ENCODE data around the gene APOF. TPM values are rescaled to one million over a fixed set of nuclear protein-coding genes. Genes with fewer than 3 reads are reported as not detected.
"Not testable (repeated sequence)": the region's sequence is repeated elsewhere in the genome, so short reads cannot be mapped to it uniquely, and the experiment has no call there.

Gene APOF
- total and polyA plus RNA-seq, 2 donors from 2014 or later: not detected

GRCh38 chr12:56330936-56331490 is 31.6 kb downstream of the APOF start:
- intact Hi-C loops (cut with DNase I): no loop called here
- H3K9ac ChIP-seq (ENCODE audit: low read length in 3 of 3): no peak overlapping the region
- DNase-seq (no peak), FAIRE-seq (no peak)
- TF ChIP-seq CTCF (IDR thresholded peaks at IDR 0.05; ENCODE audit: borderline replicate concordance, extremely low read depth, insufficient read depth): no peak
- H3K36me3 ChIP-seq (ENCODE audit: control insufficient read depth in 2 of 3, insufficient read depth in 3 of 3, low read length in 3 of 3): peaks cover 3 to 19% (median 11%) of the 10 kb centered on the region in 3 donors
- H3K9me3 ChIP-seq (ENCODE audit: control insufficient read depth in 2 of 3, insufficient read depth in 1 of 3, low read length in 3 of 3): no peaks in the 10 kb centered on the region
- no peak overlapping the region for H3K4me3 ChIP-seq (ENCODE audit: low read length in 3 of 3)
- no peaks in the 10 kb centered on the region for H3K27me3 ChIP-seq (ENCODE audit: control insufficient read depth, insufficient read depth, low read length)
- peaks cover 0 to 7% (median 6%) of the 10 kb centered on the region in 3 donors for H3K4me1 ChIP-seq (ENCODE audit: control insufficient read depth in 2 of 3, insufficient read depth in 2 of 3, low read depth in 1 of 3, low read length in 3 of 3)
- no peak overlapping the region for H3K27ac ChIP-seq (ENCODE audit: low read depth in 2 of 2, low read length in 2 of 2)

- Histone ChIP-seq H3K9me3 (ENCODE audit: control insufficient read depth in 2 of 3, insufficient read depth in 1 of 3, low read length in 3 of 3) (no peaks in the 10 kb centered on the region), H3K4me3 (ENCODE audit: low read length in 3 of 3) (no peak overlapping the region), H3K27me3 (ENCODE audit: control insufficient read depth, insufficient read depth, low read length) (no peaks in the 10 kb centered on the region), H3K4me1 (ENCODE audit: control insufficient read depth in 2 of 3, insufficient read depth in 2 of 3, low read depth in 1 of 3, low read length in 3 of 3) (no peaks in the 10 kb centered on the region), H3K27ac (ENCODE audit: low read depth in 2 of 2, low read length in 2 of 2) (no peak overlapping the region), H3K9ac (ENCODE audit: low read length in 3 of 3) (no peak overlapping the region), H3K36me3 (ENCODE audit: control insufficient read depth in 2 of 3, insufficient read depth in 3 of 3, low read length in 3 of 3) (peaks cover 7 to 61% (median 45%) of the 10 kb centered on the region in 3 donors)
- intact Hi-C loops (cut with DNase I): no loop called here
- FAIRE-seq: no peak
- DNase-seq: no peak
- TF ChIP-seq CTCF (IDR thresholded peaks at IDR 0.05; ENCODE audit: borderline replicate concordance, extremely low read depth, insufficient read depth): no peak
Measured at GRCh38 chr12:56326533-56326932, 36.1 kb downstream of the APOF start.

GRCh38 chr12:56326126-56326525 is 36.5 kb downstream of the APOF start:
- TF ChIP-seq CTCF (IDR thresholded peaks at IDR 0.05; ENCODE audit: borderline replicate concordance, extremely low read depth, insufficient read depth): no peak
- no peaks in the 10 kb centered on the region for H3K4me1 ChIP-seq (ENCODE audit: control insufficient read depth in 2 of 3, insufficient read depth in 2 of 3, low read depth in 1 of 3, low read length in 3 of 3)
- FAIRE-seq: no peak
- no peaks in the 10 kb centered on the region for H3K27me3 ChIP-seq (ENCODE audit: control insufficient read depth, insufficient read depth, low read length)
- intact Hi-C loops (cut with DNase I): no loop called here
- H3K27ac ChIP-seq (ENCODE audit: low read depth in 2 of 2, low read length in 2 of 2): no peak overlapping the region
- H3K36me3 ChIP-seq (ENCODE audit: control insufficient read depth in 2 of 3, insufficient read depth in 3 of 3, low read length in 3 of 3): peaks cover 7 to 61% (median 45%) of the 10 kb centered on the region in 3 donors
- DNase-seq: no peak
- no peaks in the 10 kb centered on the region for H3K9me3 ChIP-seq (ENCODE audit: control insufficient read depth in 2 of 3, insufficient read depth in 1 of 3, low read length in 3 of 3)
- no peak overlapping the region for H3K9ac ChIP-seq (ENCODE audit: low read length in 3 of 3)
- no peak overlapping the region for H3K4me3 ChIP-seq (ENCODE audit: low read length in 3 of 3)

- DNase-seq (no peak), FAIRE-seq (no peak)
- H3K27ac ChIP-seq (ENCODE audit: low read depth in 2 of 2, low read length in 2 of 2): no peak overlapping the region
- H3K36me3 ChIP-seq (ENCODE audit: control insufficient read depth in 2 of 3, insufficient read depth in 3 of 3, low read length in 3 of 3): peaks cover 7 to 64% (median 49%) of the 10 kb centered on the region in 3 donors
- intact Hi-C loops (cut with DNase I): no loop called here
- H3K27me3 ChIP-seq (ENCODE audit: control insufficient read depth, insufficient read depth, low read length): no peaks in the 10 kb centered on the region
- H3K4me3 ChIP-seq (ENCODE audit: low read length in 3 of 3): no peak overlapping the region
- no peak for TF ChIP-seq CTCF (IDR thresholded peaks at IDR 0.05; ENCODE audit: borderline replicate concordance, extremely low read depth, insufficient read depth)
- no peaks in the 10 kb centered on the region for H3K9me3 ChIP-seq (ENCODE audit: control insufficient read depth in 2 of 3, insufficient read depth in 1 of 3, low read length in 3 of 3)
- H3K9ac ChIP-seq (ENCODE audit: low read length in 3 of 3): no peak overlapping the region
- no peaks in the 10 kb centered on the region for H3K4me1 ChIP-seq (ENCODE audit: control insufficient read depth in 2 of 3, insufficient read depth in 2 of 3, low read depth in 1 of 3, low read length in 3 of 3)
Measured at GRCh38 chr12:56324206-56324605, 38.5 kb downstream of the APOF start.

GRCh38 chr12:56321610-56322009 is 41.0 kb downstream of the APOF start:
- H3K9me3 ChIP-seq (ENCODE audit: control insufficient read depth in 2 of 3, insufficient read depth in 1 of 3, low read length in 3 of 3); H3K27me3 ChIP-seq (ENCODE audit: control insufficient read depth, insufficient read depth, low read length); H3K27ac ChIP-seq (ENCODE audit: low read depth in 2 of 2, low read length in 2 of 2); H3K4me1 ChIP-seq (ENCODE audit: control insufficient read depth in 2 of 3, insufficient read depth in 2 of 3, low read depth in 1 of 3, low read length in 3 of 3); FAIRE-seq; H3K9ac ChIP-seq (ENCODE audit: low read length in 3 of 3); intact Hi-C loops (cut with DNase I); DNase-seq; H3K4me3 ChIP-seq (ENCODE audit: low read length in 3 of 3): not testable (repeated sequence)
- H3K36me3 ChIP-seq (ENCODE audit: control insufficient read depth in 2 of 3, insufficient read depth in 3 of 3, low read length in 3 of 3): peaks cover 4 to 57% (median 42%) of the 10 kb centered on the region in 3 donors

Data from kidney (tissue), 14 donors.